Glomerular visceral epithelial cell (primary cell): Measurements from ENCODE around the gene WASF3.
A peak's percentile ranks its signal among the peaks of the same experiment; 100 is the strongest.
"Not testable (repeated sequence)": the region's sequence is repeated elsewhere in the genome, so short reads cannot be mapped to it uniquely, and the experiment has no call there.

Experiments used
- DNase-seq: peaks from one replicate; pipeline ENCODE4 v3.0.0-alpha.2; 2016; ENCODE audit errors: extremely low spot score

WASF3 gene

DNA sequence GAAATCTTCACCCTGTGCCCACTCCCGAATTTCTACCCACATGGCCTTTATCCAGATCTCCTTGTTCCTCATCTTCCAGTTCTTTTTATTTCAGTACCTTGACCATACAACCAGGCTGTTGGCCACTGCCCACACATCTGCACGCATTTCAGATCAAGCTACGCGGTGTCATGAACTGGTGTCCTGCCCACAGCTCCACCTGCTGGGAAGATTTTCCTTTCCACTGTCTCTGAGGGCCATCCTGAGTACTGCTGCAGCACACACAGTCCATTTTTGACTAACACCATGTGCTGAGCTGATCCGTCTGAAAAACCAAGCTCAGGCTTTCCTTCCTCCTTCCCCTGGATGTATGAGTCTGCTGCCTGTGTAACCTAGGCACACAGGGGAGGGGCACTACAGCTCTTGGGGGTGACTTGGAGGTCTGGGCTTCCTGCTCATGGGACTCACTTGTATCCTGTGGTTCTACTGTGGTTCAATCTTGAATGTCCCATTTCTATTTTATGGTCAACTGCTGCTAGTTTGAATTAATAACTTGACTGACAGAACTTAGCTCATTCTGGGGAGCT, 71.9 kb downstream of the WASF3 start:
- DNase-seq, result no peak

DNA sequence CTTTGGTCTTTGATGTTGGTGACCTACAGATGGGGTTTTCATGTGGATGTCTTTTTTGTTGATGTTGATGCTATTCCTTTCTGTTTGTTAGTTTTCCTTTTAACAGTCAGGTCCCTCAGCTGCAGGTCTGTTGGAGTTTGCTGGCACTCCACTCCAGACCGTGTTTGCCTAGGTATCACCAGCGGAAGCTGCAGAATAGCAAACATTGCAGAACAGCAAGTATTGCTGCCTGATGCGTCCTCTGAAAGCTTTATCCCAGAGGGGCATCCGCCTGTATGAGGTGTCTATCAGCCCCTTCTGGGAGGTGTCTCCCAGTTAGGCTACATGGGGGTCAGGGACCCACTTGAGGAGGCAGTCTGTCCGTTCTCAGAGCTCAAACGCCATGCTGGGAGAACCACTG, 78.2 kb downstream of the WASF3 start:
- DNase-seq, result not testable (repeated sequence)

DNA sequence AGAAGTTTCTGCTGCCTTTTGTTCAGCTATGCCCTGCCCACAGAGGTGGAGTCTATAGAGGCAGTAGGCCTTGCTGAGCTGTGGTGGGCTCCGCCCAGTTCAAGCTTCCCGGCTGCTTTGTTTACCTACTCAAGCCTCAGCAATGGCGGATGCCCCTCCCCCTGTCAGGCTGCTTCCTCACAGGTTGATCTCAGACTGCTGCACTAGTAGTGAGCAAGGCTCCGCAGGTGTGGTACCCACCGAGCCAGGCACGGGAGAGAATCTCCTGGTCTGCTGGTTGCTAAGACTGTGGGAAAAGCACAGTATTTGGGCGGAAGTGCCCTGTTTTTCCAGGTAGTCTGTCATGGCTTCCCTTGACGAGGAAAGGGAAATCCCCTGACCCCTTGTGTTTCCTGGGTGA, 78.6 kb downstream of the WASF3 start:
- DNase-seq, result not testable (repeated sequence)

DNA sequence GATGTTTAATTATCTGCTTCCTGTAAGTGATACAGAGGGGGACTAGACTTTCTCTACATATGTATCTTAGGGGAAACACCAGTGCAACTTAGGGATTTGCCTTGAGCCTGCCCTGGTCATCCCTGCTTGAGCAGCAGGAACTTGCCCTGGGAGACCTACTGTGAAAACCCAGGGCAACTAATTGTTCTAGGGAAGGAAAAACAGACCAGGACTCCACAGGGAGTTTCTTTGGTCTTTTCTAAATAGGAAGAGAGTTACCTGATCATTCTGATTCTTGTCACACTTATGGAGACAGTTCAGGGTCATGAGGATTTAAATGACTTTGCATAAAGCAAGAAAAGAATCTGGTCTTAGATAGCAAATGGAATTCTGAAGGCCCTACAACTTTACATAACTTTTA, 89.1 kb downstream of the WASF3 start:
- no peak for DNase-seq

DNA sequence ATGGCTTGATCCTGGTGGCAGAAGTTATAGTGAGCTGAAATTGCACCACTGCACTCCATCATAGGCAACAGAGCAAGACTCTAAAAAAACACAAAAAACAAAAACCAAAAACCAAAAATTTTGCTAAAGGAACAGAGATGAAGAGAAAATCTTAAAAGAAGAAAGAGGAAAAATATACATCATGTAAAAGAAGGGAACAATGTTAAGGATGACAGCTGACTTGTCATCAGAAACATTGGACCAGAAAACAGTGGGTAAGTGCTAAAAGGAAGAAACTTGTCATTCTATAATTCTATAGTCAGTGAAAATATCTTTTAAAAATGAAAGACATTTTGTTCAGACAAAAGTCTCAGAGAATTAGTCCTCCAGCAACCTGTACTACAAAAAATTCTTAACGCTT, 93.8 kb downstream of the WASF3 start:
- no peak for DNase-seq

DNA sequence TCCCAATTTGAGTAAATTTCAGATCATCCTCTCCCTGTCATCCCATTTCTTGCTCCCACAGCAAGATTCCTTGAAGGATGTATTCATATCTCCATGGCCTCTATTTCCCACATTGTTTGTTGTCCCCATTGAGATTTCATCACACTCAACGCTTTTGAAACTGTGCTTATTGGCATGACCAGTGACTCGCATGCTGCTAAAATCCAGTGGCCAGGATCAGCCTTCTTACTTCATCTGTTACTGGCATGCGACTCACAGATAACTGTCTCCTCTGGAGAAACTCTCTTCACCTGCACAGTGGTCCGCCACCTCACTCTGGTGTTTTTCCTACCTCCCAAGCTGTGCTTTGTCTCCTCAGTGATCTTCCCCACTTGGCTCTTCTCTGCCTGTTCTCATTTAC, 95.8 kb downstream of the WASF3 start:
- DNase-seq, result peak; percentile 54

DNA sequence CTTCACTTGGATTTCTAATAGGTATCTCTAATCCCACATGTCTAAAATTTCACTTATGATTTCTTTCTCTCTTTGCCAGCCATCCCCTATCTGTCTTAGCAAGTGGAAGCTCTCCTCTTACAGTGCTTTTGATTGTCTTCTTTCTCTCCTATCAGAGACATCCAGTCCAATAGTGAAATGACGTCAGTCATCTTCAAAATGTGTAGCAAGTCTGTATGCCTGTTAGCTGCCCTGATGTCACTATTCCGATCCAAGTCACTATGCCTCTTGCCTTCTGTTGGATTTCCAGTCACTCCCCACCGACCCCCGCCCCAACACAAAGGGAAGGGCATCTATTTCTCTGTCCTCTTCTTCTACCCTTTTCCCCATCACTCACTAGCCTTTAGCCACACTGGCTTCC, 96.4 kb downstream of the WASF3 start:
- no peak for DNase-seq

DNA sequence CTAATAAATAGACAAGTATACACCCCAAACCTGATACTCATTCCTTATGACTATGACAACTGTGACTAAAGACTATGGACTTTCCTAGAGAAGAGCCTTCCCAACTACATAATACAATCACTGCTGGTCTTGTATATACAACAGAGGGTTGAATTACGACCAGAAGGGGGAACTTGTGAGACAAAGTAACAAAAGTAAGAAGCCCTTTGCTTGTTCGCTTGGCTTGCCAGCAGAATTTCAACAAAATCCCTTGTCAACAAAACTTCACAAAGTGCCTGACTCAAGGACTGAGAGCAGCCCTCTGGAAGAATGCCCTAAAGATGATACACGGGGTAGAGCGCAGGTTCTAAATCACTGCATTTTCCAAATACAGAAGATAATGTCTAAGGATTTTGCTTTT, 99.4 kb downstream of the WASF3 start:
- DNase-seq, result peak; percentile 10

DNA sequence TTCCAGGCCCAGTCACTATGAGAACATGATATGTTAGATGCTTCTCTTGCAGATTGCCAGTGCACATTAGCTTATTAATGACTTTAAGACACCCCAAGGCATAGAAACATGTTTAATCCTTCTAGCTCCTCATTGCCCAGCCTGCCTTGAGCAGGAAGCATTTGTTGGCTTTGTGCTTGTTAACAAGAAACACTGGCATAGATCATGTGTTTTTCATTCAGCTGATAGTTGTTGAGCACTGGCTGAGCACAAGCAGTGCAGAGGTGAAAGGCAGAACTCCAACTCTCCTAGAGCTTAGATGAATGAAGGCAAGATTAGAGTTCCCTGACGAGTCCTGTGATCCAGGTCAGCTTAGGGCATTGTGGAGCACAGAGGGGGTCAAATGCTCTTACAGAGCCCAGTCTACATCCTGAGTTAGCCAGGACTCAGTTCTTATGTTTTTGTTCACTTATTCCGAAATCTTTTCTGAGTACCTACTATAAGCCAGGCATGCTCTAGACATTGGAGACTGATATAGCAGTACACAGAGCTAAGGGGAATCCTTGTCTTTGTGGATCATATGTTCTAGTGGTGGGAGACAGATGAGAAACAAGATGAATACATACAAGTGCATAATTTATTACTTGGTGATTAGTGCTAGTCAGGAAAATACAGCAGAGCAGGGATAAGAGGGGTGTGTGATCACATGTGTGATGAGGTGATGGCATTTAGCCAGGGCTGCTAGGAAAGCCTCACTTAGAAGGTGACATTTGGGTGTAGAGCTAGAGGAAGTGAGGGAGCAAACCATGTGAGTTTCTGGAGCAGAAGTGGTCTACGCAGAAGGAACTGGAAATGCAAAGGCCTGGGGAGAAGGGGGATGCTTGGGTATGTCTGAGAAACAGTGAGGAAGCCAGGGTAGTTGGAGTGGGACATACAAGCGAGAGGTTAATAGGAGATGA, 101.2 kb downstream of the WASF3 start:
- DNase-seq, result no peak

DNA sequence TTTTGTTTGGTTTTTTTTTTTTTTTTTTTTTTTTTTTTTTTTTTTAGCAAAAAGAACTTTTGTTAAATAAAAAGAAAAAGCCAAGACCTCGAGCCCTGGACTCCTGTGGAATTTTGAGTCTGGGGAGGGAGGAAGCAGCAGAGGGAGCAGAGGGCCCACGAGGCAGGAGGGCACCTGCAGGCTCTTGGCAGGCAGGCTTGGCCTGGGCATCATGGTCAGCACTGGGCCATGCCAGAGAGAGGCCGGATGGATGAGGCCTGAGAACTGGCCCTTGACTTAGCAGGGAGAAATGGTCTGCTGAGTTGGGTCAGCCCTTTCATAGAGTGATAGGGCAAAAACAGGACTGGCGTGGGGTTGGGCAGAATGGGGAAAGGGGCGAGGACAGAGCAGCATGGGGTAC, 102.7 kb downstream of the WASF3 start:
- no peak for DNase-seq

DNA sequence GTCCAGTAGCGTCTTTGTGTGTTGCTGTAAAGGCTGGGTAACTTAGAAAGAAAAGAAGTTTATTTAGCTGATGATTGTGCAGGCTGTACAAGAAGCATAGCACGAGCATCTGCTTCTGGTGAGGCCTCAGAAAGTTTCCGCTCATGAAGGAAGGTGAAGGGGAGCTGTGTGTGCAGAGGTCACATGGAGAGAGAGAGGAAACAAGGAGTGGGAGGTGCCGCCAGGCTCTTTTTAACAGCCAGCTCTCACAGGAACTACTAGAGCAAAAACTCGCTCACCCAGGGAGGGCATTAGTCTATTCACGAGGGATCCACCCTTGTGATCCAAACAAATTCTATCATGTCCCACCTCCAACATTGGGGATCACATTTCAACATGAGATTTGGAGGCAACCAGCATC, 103.3 kb downstream of the WASF3 start:
- DNase-seq, result no peak

DNA sequence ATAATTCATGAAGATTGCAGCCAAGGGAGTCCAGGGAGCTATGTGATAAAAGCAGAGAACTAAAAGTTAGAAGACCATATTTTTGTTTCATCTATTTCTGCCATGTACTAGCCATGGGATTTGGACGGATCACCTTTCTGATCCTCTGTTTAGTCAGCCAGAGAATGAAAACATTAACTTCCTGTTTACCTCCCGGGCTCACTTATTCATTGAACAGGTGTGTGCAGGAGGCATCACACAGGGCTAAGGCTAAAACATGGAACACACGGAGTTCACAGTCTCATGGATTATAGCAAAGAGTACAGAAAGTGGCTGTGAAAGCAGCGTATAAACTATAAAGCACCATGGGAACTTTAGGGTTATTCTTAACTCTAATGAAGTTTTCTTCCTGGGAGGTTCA, 106.3 kb downstream of the WASF3 start:
- no peak for DNase-seq

DNA sequence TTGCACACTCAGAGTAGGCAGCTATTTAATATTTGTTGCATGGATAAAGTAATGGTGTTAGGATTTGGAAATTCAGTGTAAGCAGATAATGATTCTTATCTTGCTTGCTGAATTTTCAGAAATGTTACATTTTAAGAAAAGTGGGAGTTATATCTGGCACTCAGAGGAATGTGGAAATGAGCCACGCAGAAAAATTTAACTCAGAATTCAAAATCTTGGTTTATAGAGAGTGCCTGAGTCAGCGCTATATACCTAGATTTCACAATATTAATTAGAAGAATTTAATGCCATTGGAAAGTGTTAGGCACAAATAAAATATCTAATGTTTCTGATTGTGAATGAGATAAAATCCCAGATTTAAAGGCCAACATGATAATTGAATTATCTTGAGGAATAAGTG, 106.8 kb downstream of the WASF3 start:
- DNase-seq, result no peak

DNA sequence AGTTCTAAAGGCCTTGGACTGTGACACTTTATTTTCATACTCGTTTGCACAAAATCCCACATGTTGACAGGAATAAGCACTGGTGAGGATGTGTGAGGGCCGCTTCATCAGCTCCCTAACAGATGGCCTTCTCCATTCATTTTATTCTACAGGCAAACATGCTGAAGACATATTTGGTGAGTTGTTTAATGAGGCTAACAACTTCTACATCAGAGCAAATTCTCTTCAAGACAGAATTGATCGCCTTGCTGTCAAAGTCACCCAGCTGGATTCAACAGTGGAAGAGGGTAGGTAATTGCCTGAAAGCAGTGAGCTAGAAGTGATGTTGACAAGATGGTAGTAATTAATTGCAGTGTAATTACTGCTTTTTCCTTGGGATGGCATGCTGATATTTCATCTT, 107.4 kb downstream of the WASF3 start:
- no peak for DNase-seq

DNA sequence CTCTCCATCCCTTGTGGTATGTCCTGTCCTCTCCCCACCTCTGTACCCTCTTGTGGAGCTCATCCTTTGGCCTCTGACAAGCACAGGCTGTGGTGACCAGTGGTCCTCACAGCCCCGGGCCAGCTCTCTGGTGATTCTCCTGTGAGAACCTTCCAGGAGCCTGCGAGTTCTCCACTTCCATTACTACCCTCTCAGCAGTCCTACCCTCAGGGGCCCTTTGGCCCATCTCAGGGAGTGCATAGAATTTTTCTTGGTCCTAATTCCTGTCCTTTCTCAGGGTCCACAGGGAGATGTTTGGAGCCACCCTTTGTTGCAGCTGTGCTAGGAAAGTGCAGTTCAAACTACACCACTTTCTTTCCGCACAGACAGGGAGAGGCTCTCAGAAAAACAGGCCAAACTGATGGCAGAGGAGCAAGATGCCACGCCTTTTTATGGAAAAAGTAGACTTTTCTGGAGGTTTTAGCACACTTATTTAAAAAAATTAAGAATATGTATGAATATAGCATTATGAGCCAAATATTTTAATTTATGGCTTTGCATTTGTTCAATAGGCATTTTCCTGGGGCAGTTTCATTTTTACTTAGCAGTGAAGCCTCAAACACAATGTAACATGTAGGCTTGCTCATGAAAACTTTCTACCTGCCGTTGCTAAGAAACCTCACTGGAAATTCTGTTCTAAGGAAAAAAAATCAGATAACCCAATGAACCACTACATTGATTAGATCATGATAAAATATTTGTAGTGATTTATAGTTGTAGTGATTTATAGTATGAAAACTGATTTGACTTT, 111.1 kb downstream of the WASF3 start:
- DNase-seq, result no peak

DNA sequence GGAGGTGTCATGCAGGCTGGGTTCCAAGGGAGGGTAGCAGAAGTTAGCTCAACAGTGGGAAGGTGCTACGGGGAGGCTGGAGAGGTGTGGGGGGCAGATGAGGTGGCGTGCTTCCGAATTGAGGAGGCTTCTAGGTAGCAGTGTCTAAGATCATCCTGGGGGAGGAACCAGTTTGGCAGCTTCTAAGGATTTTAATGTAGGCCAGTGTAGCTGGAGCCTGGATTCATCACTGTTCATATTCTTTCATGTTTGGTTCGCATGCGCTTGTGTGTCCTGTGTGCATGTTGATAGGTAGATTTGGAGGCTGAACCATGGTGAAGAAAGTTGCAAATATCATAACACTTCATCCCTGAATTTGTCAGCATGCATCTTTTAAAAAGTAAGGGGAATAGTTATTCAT, 116.4 kb downstream of the WASF3 start:
- DNase-seq, result no peak

DNA sequence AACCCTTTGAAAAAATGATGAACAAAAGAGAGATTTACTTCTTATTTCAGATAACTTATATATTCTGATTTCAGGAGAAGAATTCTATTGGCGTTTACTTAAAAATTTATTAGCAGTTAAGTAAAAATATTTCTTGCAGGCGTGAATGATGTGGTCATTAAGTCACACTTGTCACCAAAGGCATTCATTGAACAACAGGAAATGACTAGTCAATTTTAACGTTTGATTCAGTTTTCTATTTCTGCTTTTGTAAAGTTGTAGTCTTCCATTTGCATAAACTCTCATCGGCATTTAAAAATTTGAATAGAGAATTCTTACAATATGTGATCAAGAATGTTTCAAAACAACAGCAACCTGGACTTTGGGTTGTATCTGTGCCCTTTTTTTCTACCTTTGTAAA, 119.7 kb downstream of the WASF3 start:
- DNase-seq, result no peak

DNA sequence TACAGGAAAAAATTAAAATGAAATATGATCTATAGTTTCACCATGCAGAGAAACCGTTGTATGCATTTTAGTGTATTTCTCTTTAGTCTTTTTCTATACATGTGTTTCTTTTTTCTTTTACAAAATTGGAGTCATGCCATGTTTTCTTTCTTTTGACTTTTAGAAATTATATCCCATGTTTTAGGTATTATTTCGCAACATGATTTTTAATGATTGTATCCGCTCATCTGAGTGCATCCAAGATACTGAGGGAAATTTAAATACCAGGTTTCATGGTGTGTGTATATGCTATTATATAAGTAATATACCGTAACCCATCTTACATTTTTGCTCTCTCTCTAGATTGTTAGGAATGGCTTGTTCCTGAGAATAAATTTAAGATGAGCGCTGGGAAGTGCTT, 120.8 kb downstream of the WASF3 start:
- no peak for DNase-seq

DNA sequence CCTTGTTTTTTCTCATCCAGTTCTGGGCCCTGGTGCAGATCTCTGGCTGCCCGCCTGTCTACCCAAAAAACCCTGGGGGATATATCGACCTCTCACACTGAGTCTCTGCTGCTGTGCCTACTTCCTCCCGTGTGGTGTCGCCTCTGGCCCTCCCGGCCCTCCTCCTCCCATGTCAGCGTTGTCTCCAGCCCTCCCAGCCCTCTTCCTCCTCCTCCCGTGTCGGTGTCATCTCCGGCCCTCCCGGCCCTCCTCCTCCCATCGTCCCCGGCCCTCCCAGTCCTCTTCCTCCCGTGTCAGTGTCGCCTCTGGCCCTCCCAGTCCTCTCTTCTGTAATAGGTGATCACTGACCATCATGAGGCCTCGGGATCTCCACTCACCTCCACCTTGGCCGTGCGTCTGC, 121.3 kb downstream of the WASF3 start:
- DNase-seq, result no peak

DNA sequence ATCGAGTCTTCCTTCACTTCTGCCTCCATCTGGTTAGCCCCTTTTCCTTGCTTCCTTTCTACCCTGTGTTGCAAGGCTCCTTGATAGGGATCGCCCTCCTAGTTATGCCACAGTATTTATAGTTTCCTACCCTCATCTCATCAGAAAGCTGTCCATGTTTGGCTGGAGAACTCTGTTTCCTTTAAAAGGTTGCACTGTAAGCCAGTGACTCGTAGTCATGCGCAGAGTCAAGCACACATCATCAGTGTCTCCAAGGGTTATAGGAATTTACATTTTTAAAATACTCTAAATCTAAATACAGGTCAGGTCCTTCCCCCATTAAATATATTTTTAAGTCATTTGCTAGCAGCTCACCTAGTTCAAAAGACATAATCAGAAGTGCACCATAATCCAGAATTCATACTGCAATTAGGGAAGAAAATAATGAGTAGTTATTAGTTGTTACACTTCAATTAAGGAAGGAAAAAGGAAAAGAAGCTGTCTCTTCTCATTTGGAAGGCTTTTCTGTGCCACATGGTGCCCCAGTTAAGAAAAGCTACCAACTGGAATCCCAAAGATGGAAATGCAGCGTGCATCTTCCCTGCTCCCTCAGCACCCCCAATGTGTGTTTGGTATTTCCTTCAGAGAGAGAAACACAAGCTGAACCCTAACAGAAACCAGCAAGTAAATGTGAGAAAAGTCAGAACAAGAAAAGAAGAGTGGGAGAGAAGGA, 122.1 kb downstream of the WASF3 start:
- DNase-seq, result peak; percentile 29

DNA sequence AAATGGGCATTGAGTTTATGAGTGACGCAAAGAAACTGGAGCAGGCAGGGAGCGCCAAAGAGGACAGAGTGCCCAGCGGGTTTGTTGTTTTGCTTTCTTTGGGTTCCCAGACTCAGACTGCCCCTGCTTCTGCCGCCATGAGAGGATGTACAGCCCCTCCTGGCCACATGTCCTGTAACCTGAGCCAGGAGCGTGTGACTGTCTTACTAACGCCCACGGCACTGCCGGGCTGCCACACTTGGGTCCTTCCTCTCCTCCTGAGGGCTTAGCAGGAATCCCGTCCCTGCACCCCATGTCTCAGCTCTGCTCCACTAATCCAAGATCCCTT, 122.6 kb downstream of the WASF3 start:
- peak; percentile 46 for DNase-seq

DNA sequence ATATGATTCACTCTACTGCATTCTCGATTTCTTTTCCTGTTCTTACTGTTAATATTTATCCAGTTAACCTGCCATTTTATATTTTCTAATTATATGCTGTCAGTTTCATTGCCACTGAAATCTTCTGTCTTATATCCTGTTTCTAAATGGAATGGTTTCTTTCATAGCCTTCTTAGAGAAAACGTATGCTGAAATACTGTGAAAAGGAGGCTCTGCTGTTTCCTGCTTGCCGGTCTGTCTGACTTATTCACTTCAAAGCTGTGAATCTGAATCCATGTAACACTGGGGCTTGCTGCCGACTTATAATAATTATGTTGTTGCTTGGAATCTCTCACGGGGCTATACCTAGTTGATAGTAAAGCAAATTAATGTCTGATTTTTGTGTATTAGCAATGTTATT, 123.1 kb downstream of the WASF3 start:
- DNase-seq, result no peak
